ENCODE measurements around the gene GBGT1.

GBGT1 gene

DNA sequence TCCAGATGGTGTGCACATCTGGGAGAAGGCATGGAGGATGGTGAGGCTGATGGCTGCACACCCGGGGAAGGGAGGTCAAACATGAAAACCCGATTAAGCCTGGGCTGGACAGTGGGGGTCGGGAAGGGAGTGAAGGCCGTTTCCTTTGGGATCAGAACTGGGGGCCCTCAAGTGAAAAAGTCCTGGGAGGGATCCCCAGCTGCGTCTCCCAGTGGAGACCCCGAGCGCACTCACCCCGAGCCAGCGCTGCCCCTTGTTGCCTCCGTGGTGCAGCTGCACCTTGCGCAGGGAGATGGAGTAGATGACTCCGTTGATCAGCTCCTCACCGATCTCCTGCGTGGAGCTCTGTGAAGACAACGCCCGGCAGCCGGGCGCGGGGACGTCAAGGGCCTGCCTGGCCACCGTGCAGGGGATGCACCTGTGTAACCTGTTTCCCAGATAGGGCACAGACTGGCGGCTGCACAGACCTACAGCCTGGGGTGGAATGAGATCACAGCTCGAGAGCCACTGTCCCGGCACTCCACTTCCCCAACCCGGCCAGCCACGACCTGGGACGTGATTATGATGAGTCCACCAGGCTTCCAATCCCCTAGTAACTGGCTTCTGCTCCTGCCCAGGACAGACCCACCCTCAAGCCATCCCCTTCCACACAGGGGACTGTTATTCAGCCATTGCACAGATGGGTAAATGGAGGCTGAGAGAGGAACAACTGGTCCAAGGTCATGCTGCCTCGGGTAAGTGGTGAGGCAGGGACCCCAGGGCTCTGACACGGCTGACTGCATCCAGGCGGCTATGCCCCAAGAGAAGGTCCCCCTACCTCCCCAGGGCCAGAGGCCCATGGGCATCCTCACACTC lies 51.7 kb downstream of the GBGT1 start:
- DNase-seq: no peak

DNA sequence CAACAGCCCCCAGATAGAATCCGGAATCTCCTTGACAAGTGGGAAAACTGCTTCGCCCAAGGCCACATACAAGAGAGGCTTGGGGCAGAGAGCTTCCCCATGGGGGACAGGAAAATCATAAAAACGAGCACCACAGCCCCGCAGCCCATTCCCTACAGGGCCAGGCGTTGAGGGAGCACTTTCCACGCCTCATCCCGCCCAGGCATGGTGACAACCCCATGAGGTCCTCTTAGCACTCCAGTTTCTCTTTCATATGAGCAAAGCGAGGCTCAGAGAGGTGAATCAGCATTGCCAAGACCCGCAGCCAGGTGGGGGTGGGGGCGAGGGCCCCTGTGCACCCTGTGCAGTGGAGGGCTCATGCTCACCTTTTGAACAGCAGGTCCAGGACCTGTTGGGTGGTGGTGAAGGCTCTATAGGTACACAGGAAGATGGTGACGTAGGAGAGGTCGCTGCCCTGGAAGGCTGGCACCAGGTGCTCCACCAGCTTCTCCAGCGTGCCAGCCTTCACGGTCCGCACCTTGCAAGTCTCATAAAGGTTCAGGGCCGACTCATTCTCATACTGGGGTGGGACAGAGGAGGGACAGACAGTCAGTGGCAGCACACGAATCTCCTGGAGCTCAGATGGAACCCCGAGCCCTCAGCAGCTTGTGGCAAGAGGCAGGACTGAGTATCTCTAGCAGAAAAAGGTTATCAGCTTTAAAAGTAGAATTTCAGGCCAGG lies 53.6 kb downstream of the GBGT1 start:
- no peak for DNase-seq

DNA sequence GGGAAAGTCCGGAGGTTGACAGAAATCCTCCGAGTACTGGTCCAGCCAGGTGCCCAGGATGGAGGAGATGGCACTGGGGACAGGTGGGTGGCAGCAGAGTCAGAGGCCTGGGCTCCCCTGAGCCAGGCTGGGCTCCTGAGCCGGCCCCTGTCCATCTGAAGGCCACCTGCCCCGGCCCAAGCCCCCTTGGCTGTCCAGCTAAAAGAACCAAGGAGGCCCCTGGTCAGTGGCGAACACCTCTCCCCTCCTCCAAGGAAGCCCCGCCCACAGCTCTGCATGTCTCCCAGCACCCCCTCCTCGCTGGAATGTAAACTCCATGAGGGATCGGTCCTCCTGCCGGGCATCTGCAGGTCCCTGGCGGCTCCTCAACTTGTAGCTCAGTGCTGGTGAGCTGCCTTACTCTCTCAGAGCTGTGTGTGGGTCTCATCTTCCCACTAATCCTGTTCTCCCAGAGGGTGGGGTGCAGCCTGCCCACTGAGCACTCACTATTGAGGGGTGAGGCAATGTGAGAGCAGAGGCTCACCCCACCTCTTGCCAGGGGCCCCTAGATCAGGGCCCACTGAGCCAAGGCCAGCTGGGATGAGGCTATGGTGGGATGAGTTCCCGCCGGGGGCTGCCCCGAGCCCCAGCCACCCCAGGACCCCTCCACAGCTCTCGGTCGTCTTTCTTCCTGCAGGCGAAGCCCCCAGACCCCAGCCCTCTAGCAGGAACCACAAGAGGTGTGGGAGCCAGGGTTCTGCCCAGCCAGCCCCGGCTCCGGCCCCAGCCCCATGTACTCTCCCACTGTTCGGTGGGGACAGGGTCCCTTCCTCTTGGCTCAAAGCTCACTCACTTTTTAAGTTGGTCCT lies 54.7 kb downstream of the GBGT1 start:
- DNase-seq: no peak

DNA sequence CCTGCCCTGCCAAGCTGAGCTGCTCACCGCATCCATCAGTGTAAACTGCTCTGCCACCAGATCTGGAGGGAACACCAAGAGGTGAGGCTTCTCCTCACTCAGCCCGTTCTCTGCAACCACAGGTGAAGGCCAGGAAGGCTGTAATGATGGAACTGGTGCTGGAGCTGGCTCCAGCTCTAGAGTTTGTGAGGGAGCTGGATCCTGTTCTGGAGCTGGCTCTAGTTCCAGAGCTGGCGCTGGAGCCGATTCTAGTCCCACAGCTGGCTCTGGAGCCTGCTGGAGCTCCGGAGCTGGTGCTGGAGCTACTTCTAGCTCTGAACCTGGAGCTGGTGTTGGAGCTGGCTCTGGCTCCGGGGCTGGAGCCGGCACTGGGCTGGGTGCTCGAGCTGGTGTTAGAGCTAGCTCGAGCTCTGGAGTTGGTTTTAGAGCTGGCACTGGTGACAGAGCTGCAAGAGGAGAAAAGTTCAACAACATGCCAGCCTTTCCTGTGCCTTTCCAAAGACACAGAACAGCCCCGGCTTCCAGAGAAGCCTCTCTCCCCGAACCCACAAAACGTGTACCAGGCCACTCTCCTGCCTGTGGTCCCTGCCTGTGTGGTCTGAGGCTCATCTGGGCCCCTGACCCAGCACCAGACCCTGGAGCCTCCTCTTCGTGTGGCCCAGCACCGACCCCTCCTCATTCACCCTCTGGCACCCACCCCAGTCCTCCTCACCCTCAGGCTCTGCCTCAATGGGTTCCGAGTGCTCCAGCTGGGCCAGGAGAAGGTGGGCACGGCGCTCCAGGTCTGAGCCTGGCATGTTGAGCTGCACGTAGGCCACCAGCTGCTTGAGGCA lies 55.5 kb downstream of the GBGT1 start:
- no peak for DNase-seq

DNA sequence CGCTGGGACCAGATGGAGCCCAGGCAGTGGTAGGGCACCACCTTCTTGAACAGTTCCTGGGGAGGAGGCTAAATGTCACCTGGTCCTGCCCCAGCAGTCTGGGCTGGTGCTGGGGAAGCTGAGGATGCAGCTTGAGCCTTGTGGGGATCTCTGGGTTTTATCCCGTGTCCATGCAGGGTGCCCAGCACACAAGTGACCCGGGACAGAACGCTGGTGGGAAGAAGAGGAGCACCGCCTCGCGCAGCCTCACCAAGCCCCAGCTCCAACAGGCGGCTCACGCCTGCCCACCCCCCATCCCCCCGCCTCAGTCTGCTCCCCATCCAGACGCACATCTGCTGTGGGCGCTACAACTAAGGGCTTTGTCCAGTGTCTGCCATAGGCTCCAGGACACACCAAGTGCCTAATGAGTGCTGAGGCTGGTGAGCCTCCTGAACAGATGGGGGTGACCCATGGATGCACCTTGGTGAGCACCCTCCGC lies 56.4 kb downstream of the GBGT1 start:
- DNase-seq: no peak

DNA sequence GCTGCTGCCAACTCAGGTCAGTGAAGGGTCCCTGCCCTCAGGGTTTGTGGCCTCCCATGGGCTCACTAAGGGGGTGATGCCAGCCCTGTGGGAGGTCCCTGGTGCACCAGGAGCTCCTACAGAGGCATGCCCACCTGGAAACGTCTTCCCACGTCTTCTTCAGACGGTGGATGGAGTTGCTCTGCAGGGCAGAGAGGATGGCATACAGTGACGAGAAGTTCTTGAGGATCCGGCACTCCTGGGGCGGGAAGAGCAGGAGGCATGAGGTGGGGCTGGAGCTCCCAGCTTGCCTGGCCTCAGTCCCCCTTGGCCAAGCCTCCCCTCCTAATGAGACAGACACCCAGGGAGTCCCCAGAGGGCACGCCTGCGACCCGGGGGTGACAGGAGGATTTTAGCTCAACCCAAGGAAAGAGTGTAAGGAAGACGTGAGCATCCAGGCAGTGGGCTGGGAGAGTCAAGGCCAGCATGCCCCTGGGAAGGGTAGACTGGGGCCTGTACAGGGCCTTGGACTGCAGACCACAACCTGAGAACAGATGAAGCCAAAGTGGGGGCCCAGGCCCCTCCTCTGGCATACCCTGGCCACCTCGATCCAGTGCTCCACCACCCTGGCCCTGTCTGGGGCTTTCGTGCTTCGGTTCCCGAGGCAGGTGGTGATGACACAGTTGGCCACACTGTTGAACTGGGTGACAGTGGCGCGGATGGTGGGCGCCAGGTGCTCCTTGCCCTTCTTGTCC lies 57.0 kb downstream of the GBGT1 start:
- no peak for DNase-seq

DNA sequence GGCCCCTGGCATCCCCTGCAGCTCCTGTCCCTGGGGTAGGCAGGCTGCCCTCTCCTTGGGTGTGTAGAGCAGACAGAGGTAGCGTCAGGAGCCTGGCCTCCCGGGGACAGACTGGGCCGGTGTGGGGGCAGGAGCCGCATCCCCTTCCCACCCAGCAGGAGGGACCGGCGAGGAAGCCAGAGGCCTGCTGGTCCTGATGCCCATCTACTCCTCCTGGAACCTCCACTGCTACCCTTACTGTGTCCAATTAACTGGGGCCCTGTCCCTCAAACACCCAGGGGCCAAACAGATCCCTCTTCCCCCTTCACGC lies 58.3 kb downstream of the GBGT1 start:
- DNase-seq: no peak

DNA sequence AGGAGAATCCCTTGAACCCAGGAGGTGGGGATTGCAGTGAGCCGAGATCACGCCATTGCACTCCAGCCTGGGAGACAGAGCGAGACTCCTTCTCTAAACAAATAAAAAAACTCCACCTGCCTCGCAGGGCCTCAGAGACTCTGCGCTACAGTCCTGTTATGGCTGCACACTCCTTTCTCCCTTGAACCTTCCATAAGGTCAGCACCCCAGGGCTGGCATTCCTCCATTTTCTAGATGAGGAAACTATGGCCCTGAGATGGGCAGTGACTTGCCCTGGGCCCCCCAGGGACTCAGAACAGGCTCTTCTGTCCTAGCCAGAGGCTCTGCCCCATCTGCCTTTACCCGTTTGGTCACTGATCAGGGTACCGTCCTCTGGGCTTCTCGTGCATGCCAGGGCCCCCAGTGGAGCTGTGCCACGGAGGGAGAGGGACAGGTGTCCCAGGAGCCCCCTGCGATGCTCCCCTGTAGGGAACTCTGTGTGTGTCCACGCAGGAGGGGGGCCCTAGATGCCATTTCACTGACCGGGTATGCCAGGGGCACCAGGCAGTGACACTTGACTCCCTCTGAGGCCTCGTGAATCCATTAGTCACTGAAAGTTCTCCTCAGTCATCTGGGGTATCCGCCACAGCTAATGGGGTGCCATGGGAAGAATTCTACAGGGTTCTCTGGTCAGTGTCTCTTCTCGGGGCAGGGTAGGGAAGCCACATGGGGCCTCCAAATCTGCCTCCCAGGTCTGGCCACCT lies 58.8 kb downstream of the GBGT1 start:
- DNase-seq: no peak

DNA sequence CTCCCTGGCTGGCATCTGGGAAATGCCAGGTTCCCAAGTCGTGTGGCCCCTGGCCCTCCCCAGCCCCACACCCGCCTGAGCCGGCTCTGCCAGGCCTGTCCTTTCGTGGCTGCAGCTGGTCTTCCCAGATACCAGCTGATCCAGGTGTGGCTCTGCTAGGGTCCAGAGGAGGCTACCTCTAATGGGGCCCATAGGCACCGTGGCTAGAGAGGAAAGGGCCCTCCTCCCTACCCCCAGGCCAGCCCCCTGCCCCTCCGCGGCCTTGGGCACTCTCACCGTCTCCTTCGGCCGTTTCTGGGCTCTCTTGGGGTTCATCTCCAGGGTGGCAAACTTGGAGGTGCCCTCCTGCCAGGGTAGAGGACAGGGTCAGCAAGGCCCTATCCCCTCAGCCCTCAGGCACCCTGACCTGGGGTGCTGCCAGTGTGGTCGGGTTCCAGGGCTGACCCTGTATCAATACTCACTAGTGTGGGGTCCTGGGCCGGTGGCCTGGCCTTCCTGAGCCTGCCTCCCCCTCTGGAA lies 59.7 kb downstream of the GBGT1 start:
- no peak for DNase-seq

DNA sequence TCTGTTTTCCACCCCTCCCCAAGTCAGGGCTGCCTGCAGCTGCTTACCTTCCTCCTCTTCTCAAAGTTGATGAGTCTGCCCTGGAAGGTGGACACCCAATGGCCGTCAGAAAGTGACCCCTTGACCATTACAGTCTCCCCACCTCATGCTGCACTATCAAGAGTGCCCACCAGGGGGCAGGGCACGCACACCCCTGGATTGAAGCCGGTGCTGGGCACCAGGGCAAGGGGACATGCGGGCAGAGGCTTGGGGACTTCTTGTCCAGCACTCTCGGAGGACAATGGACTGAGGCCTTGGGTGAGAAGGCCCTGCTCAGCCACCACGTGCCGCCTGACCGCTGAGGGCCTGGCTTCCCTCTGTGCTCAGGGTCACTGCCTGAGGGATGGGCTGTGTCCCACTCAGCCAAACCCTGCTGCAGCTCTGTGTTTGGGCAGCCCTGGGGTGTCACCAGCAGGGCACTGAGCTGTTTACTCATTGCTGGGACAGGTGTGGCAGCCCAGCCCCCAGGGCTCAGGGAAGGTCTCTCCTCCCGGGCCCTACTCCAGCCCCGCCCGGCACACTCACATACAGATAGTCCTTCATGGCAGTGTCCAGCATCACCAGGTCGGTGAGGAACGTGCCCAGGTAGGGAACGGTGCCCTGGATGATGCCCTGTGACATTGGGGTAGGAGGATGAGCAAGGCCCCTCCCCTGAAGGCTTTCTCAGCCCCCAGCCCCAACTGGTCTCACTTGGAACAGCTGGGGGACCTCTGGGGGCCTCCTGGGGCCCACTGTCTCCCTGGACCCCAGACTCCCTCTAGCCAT lies 60.3 kb downstream of the GBGT1 start:
- DNase-seq: no peak

Data from NCI-H524 treated with DMSO at 0.1 percent for 48 hours (cell line).